Measurements from ENCODE around the gene LRBA.
A peak's percentile ranks its signal among the peaks of the same experiment; 100 is the strongest.

LRBA gene

GRCh38 chr4:150327262-150327780 is 687.8 kb downstream of the LRBA start:
- DNase-seq (ENCODE audit: low read depth in 2 of 2), result no peak

DNA sequence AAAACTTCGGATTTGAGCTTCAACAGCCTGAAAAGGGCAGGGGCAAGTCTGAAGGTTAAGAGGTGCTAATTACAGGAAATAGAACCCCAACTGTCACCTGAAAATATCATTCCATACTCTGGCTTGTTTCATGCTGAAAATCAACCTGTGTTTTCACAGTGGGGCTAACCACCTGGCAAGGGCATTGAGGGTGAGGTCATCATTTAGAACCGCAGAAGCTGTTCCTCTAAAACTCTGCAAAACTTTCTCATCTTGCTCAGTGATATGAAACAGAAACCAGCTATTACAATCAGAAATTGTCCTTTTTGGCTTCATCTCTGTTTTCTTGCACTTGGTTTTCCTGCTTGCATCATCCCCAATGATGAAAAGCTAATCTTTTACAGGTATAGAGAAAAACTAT is 689.2 kb downstream of the LRBA start:
- no peak for DNase-seq (ENCODE audit: low read depth in 2 of 2)

- DNase-seq (ENCODE audit: low read depth in 2 of 2), result no peak
Observed at GRCh38 chr4:150323406-150324325, 691.4 kb downstream of the LRBA start.

GRCh38 chr4:150322646-150323045 is 692.4 kb downstream of the LRBA start:
- DNase-seq (ENCODE audit: low read depth in 2 of 2), result no peak

DNA sequence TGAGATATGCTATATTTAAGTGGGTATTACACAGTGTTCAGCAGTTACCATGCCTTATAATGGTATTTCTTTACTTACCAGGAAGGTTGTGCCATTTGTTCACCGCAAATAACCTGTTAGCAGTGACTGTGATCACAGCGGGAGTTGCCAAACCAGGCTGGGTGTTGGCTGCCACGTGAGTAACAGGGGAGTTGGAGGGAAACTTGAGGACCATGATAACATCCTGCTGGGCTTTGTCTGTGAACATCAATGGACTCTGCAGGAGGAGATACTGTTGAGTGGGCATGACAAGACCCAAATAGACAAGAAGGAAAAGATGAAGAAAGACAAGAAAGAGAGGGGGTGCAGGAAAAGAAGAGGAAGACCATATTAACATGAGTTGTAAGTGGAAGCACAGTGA is 694.0 kb downstream of the LRBA start:
- DNase-seq (ENCODE audit: low read depth in 2 of 2), result no peak

- DNase-seq (ENCODE audit: low read depth in 2 of 2), result no peak
Observed at GRCh38 chr4:150318971-150319370, 696.1 kb downstream of the LRBA start.

- DNase-seq (ENCODE audit: low read depth in 2 of 2), result no peak
Observed at GRCh38 chr4:150318527-150318926, 696.6 kb downstream of the LRBA start.

GRCh38 chr4:150316332-150317205 is 698.5 kb downstream of the LRBA start:
- DNase-seq (ENCODE audit: low read depth in 2 of 2), result no peak

DNA sequence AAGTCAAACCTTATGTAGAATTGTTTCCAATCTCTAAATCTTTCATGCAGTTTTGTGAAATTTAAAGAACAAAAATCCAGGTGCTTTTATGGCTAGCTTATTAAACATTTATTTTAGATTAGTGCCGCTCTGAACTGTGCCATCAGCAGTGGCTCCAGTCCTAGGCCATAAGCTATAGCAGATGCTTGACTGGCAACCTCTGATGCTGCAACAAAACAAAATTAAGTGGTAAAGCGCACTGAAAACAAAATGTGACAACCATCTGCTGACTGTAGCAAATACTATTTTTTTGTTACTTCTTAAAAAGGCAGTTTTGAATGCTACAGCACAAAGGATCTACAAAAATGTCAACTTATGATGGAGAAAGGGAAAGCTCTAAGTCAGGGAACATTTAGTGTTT is 699.4 kb downstream of the LRBA start:
- DNase-seq (ENCODE audit: low read depth in 2 of 2), result no peak

- DNase-seq (ENCODE audit: low read depth in 2 of 2), result no peak
Observed at GRCh38 chr4:150315175-150315574, 699.9 kb downstream of the LRBA start.

- no peak for DNase-seq (ENCODE audit: low read depth in 2 of 2)
Observed at GRCh38 chr4:150314031-150314430, 701.1 kb downstream of the LRBA start.

GRCh38 chr4:150310159-150310895 is 704.8 kb downstream of the LRBA start:
- DNase-seq (ENCODE audit: low read depth in 2 of 2), result no peak

- no peak for DNase-seq (ENCODE audit: low read depth in 2 of 2)
Observed at GRCh38 chr4:150308824-150309472, 706.1 kb downstream of the LRBA start.

DNA sequence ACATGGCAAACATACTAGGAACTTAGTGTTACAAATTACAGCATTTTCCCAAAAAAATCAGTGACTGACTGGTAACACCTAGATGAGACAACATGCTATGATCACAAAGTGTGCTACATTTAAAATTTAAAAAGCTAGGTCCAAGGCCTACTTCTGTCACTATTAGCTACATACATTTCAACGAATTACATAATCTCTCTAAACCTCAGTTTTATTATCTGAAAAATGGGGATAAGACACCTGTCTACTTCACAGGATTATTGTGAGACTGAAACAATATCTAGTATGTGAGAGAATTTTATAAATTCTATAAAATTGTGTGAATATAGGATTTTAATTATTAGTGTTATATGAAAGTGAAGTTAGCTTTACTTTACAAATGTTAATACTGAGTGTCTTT is 708.4 kb downstream of the LRBA start:
- DNase-seq (ENCODE audit: low read depth in 2 of 2), result no peak

GRCh38 chr4:150305995-150306394 is 709.1 kb downstream of the LRBA start:
- no peak for DNase-seq (ENCODE audit: low read depth in 2 of 2)

GRCh38 chr4:150302553-150302952 is 712.5 kb downstream of the LRBA start:
- DNase-seq (ENCODE audit: low read depth in 2 of 2), result peak in 1 of 2 donors; percentile 15

- no peak for DNase-seq (ENCODE audit: low read depth in 2 of 2)
Observed at GRCh38 chr4:150299816-150300215, 715.3 kb downstream of the LRBA start.

DNA sequence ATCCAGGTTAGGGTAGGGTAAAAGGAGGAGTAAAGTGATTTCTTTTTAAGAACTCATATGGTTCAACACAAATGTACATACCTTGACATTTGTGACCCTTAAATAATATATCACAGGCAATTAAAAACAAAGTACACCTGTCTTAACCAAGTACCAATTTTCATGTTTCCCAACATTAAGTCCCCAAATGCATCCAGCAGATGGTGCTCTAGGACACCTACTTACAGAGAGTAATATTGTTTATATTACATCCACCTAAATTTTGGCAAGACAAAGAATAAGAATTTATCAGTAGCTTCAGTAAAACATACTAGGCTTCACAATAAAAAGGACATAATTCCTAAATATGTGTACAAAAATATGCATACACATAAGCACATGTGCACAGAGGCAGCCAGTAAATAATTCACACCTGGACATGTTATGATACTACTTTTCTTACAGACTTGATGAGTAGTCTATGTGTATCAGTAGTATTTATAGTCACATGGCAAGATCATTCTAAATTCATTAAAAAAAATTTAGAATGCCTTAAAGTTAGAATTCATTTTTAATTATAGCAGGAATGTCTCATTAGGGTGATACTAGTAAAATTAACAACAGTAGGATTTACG is 717.1 kb downstream of the LRBA start:
- no peak for DNase-seq (ENCODE audit: low read depth in 2 of 2)

DNA sequence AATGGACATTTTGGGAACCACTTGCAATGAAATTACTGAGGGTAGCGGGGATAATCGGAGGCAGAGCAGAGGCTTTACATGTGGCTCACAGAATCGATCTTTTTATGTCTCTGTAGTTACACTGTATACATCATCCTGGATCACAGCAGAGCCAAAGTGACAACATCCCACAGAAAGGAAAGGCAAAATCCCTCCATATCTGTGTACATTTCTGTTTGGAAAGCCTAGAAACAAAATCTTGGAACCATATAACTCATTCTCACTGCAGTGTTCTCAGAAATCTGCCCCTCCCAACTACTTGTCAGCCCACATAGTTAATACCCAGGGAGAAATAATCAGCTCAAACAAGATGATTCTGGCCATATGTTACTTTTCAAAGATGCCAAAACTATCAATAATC is 725.2 kb downstream of the LRBA start:
- DNase-seq (ENCODE audit: low read depth in 2 of 2), result no peak

DNA sequence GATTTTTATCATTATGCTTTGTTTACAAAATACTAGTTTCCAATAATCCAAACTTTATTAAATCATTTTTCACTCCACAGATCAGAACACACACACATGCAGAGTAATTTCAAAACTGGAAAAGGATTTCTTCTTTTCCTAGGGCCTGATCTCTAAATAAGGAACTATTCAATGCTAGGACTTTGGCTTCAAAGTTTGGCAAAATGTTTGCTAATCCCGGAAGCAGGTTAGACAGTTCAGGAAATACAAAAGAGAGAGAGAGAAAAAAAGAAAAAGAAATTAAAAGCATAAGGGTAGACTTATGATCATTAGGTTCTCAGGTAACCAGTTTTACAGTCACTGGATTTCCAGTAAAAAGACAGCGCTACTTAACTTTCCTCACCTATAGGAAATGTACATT is 725.9 kb downstream of the LRBA start:
- DNase-seq (ENCODE audit: low read depth in 2 of 2), result no peak

GRCh38 chr4:150286656-150287055 is 728.4 kb downstream of the LRBA start:
- DNase-seq (ENCODE audit: low read depth in 2 of 2), result no peak

All from stimulated activated CD8-positive, alpha-beta memory T cell treated with anti-CD3 and anti-CD28 coated beads, Interleukin-7, amount 100 ng/mL, for 4 hours (primary cell).